Dedifferentiated amniotic fluid mesenchymal stem cell (primary cell): Measurements from ENCODE around the gene SLC7A1.

Experiments
- DNase-seq: peaks from one replicate; pipeline ENCODE4 v3.0.0-alpha.2; 2016; ENCODE audit errors: extremely low spot score

The SLC7A1 gene

GRCh38 chr13:29583073-29583785 is 12.3 kb downstream of the SLC7A1 start:
- no peak for DNase-seq

DNA sequence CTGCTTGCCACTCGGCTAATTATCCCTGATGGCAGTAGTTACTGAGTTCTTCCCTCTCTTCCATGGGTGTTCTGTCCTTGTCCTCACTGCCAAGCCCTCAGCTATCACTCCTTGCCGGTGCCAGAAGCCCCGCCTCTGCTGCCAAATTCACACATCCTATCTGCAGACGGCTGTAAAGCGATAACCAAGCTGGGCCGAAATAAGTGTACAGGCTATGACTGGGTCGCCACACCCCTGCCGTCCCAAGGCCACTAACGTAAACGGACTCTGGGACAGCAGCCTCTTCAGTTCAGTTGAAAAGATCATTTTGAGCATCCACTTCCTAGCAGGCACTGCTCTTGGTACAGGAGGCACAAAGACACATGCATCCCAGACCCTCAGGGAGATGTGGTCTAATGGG is 13.3 kb downstream of the SLC7A1 start:
- DNase-seq = no peak

DNA sequence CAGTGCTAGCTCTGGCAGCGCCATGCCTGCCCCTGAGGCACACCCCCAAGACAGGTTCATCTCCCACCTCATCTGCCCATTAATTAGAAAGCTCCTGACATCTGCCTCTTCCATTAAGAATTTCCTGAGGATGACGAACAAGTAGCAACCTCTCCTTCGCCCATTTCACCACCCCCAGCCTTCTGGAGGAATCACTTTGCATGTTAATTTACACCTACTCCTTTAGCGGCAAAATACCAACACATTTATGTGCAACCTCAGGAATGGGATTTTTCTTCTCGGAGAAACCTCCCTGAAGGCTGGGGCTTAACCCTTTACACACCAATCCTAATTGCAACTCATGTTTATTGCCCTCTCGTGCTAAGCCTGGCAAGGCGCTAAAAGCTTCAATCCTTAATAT is 13.8 kb downstream of the SLC7A1 start:
- no peak for DNase-seq

DNA sequence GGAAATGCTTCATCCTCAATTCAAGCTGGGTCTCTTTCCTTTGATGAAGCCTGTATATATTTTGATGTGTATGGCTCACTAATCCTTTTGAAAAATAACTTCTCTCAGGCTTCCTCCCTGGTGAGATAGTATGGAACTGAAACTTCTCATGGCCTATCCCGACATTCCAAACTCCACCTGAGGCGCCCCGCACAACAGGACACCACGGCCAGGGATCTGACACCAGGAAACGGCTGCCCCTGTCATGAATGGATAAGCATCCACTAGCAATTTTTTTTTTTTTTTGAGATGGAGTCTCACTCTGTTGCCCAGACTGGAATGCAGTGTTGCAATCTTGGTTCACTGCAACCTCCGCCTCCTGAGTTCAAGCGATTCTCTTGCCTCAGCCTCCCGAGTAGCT is 16.4 kb downstream of the SLC7A1 start:
- no peak for DNase-seq

GRCh38 chr13:29578300-29579085 is 17.0 kb downstream of the SLC7A1 start:
- DNase-seq = no peak

DNA sequence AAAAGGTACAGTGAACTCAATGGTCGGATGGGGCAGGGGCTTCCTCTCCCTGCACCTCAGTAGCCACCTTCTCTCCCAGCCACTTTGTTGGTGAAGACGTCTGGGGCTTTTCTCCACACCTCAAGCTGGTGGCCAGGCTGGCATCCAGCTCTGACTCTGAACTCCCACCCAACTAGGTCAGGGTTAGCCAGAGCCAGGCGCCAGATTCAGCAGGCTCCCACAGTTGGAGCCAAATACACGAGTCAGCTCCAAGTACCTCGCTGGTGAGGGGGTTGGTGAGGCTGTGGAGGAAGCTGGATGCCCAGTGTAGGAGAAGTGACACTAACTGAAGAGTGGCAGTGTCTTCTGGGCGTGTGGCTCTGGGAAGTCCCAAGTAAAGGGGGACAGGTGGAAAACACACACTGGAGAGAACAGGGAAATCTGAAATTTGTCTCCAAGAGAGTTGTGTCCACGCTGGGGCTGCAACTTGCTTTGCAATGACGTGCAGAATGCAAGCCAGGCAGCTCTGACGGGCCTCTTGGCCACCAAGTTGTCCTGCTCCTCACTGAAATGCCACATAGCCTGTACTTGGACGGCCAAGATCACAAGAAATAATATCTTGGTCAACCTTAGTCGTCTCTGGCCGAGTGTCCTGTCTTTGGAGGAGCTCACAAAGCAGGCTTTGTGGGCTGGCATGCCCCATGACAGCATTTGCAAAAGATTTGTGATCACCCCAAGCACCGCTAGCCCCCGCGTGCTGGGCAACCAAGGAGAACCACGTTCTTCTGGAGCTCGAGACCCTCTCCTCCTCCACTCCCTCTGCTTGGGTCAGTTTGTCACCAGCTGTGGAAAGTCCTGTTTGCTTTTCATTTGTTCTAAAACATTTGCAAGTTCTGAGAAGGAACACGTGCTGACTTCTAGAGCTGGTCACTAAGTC is 18.1 kb downstream of the SLC7A1 start:
- no peak for DNase-seq

GRCh38 chr13:29576581-29576980 is 18.9 kb downstream of the SLC7A1 start:
- DNase-seq = no peak

GRCh38 chr13:29575098-29575497 is 20.4 kb downstream of the SLC7A1 start:
- no peak for DNase-seq

DNA sequence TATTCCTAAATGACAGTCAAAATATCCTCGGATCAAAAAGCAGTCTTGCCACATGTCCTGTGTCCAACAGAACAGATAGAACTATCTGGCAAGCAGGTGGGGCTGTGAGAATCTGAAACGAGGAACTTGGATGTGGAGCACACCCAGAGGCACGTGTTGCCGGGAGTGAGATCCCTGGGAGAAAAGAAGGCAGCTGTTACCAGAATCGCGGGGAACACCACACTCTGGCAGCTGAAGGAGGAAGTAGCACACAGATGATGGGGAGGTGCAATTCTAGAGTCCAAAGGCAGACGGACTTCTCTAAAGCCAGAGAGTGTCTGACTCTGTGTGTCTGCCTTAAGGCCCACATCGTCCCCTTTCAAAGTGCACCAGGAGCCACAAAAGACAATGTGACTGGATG is 22.3 kb downstream of the SLC7A1 start:
- DNase-seq = no peak

- DNase-seq = no peak
These were observed 22.9 kb downstream of the SLC7A1 start for GRCh38 chr13:29572575-29572974.

DNA sequence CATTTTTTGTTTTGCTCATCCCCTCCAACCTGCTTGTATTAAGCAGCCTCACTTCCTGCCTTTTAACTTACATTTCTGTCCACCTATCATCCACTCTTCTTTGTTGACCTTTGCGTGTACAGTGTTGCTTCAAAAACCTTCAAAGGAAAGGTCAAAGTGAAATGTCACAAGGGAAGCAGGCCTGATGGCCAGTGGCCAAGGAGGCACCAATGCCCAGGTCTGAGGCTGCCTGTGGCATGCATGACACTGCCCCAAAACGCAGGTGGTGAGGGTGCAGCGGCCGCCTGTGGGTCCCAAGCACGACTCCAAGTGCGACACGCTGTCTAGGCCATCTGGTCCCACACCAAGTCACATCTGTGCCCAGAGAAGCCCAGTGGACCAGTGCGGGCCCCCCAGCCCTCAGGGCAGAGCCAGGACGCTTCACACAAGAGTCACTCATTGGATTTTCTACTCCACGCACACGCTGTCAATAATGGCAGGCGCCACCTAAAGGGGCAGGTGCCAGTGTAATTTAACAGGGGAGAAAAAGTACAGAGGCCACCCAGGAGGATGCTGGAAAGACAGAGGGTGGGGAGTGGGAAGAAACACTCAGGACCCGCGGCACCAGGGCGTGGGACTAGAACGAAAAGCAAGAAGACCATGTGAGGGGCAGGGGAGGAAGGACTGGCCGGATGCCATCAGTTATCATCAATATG is 23.5 kb downstream of the SLC7A1 start:
- no peak for DNase-seq

GRCh38 chr13:29570051-29570654 is 25.3 kb downstream of the SLC7A1 start:
- DNase-seq = no peak

DNA sequence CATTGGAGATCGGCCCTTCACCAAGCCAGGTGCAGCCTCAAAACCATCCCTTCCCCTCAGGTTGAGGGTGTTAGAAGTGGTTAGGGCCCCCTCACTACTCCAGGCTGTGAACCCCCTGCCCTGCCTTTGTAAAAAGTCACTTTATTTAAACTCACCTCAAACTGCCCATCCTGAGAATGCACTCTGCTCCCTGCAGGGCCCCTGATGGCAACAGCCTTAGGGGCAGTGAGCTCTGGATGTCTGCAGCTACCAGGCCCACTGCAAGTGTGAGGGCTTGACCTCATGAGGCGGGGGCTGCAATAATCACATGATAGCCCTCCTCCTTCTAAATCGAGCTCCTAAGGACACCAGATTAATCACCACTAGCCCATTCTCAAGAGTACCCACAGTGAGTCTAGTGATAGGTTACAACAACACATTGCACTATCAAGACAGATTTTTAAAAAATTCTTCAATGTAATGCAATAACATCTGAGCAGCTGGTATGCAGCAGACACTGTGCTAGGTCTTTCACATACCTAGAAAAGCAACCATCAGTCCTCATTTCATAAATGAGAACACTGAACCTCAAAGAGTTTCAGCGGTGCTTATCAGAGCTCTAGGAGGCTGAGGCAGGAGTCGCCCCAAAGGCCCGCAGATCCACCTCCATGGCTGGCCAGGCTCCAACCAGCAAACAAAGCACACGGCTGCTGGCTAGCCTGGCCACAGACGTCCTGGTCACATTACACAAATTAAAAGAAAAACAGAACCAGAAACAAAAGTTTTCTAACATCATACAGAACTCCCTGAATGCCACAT is 26.0 kb downstream of the SLC7A1 start:
- no peak for DNase-seq

- no peak for DNase-seq
These were observed 26.8 kb downstream of the SLC7A1 start for GRCh38 chr13:29568731-29569130.

DNA sequence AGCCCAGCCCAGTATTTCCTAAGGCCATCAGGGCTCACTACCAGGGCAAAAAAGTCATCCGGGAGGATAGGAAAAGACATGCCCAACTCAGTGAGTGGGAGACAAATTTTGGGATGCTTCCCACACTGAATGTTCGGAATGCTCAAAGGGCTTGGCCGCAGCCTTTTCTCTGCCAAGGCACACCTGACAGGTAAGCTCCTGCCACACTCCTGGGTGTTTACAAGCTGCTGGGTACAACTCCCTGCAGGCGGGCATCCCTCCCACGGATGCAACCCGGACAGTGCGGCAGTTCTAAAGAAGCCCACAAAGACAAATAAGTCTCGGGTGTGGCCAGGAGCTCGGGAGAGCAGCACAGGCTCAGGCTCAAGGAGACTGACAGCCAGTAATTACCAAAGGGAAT is 28.1 kb downstream of the SLC7A1 start:
- DNase-seq = no peak

DNA sequence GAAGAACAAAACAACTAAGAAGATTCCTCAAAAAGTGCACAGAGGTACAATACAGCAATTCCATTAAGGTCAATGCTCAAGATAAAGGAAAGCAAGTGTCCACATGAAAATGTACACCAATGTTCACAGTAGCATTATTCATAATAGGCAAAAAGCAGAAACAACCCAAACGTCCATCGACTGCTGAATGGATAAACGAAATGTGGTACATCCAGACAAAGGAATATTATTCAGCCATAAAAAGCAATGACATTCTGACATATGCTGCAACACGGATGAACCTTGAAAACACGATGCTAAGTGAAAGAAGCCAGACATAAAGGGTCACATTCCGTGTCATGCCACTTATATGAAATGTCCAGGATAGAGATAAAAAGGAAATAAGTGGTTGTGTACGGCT is 29.3 kb downstream of the SLC7A1 start:
- no peak for DNase-seq

GRCh38 chr13:29564818-29565217 is 30.7 kb downstream of the SLC7A1 start:
- no peak for DNase-seq

GRCh38 chr13:29564373-29564772 is 31.1 kb downstream of the SLC7A1 start:
- DNase-seq = no peak

DNA sequence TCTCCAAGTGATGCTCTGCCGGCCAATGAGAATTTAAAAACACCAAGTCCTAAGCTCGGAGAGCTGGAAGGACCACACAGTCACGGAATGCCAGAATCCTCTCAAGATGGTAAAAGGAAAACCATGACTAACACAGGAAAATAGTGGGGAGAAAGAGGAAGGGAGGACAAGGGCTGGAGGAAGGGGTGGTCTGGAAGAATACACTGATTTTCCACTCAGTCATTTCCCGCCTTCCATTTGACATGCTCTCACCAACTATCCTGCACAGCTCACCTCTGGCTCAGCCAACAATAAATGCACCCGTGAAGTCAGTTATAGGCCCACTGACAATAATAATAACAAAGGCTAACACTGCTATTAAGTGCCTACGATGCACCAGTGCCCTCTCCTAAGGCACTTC is 31.5 kb downstream of the SLC7A1 start:
- DNase-seq = no peak

DNA sequence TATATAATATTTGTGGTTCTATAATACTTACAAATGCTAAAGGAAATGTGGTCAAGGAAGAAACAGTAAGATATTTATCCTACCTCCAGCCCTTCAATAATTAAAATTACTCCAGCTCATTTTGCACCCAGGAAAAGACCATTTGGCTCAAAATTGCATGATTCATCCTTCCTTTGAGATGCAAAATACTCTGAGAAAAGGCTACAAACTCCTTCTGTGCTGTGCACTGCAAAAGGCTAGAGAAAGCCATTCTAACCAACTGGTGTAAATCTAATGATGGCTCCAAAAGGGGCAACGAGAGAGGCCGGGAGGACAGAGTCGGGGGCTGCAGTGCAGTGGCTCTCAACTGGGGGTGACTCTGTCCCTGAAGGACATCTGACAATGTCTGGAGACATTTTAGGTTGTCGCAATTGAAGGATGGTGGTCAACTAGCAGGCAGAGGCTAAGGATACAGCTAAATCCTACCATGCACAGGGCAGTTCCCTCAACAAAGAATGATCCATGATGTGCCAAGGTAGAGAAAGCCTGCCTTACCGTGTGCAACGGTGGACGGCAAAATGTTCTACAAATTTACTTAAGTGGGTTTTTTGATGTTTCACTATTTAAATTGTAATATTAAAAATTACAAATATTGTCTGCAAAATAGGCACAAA is 32.6 kb downstream of the SLC7A1 start:
- no peak for DNase-seq
